Femur (tissue), 1 donor: ENCODE data around the gene GIPC1.
"Not testable (repeated sequence)": the region's sequence is repeated elsewhere in the genome, so short reads cannot be mapped to it uniquely, and the experiment has no call there.

Experiments used
- DNase-seq: peaks from one replicate; pipeline ENCODE4 v3.0.0-alpha.2; 2017

GIPC1 gene

DNA sequence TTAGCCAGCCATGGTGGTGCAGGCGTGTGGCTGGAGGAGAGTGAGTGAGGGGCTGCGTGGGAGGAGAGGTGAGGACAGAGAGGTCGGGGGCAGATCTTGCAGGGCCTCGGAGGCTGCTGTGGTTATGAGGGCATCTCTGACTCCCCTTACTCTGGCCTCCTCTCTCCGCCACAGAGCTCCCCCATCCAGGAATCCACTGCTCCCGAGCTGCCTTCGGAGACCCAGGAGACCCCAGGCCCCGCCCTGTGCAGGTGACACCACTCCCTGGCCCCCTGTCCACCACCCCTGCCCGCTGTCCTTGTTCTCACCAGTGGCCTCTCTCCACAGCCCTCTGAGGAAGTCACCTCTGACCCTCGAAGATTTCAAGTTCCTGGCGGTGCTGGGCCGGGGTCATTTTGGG is 28.5 kb downstream of the GIPC1 start:
- no peak for DNase-seq

DNA sequence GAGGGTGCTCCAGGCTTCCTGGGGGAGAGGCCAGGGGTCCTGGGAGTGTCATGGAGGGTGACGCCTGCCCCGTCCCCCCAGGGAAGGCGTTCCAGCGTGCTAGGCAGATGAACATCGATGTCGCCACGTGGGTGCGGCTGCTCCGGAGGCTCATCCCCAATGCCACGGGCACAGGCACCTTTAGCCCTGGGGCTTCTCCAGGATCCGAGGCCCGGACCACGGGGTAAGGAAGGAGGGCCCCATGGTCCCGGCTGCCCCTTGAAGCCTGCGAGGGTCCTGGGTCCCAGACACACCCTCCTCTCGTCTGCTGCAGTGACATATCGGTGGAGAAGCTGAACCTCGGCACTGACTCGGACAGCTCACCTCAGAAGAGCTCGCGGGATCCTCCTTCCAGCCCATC is 32.2 kb downstream of the GIPC1 start:
- DNase-seq: no peak

DNA sequence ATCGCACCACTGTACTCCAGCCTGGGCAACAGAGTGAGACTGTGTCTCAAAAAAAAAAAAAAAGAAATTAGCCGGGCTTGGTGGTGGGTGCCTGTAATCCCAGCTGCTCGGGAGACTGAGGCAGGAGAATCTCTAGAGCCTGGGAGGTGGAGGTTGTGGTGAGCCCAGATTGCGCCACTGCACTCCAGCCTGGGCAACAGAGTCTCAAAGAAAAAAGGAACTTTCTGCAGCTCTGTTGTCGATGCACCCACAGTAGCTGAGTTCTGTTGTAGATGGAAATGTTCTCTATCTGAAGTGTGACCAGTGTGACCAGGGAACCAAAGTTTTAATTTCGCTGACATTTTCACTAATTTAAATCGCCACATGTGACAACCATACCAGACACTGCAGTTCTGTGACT is 33.5 kb downstream of the GIPC1 start:
- DNase-seq: not testable (repeated sequence)

DNA sequence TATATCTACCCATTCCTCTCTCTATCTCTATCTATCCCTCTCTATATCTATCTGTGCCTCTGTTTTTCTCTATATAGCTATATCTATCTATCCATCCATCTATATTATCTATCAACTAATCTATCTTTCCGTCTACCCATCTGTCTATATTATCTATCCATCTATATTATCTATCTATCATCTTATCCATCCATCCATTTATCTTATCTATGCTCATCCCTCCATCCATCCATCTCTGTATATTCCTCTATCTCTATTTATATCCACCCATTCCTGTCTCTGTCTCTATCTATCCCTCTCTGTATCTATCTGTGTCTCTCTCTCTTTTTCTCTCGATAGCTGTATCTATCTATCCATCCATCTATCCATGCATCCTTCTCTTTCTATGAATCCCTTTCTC is 35.0 kb downstream of the GIPC1 start:
- DNase-seq: no peak

DNA sequence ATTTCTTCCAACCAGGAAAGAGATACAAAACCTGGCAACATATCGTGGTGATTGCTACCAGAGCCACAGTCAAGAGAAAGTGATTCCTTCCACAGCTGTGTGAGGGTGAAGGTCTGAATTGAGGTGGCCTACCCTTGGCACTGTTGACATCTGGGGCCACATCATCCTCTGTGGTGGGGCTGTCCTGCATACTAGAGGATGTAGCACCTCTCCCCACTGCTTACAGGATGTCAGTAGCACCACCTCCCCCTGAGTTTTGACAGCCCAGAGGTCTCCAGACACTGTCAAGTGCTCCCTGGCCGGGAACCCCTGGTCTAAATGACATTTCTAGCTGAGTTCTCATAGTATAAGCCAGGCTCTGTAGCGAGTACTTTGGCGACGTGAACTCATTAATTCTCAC is 36.2 kb downstream of the GIPC1 start:
- no peak for DNase-seq

DNA sequence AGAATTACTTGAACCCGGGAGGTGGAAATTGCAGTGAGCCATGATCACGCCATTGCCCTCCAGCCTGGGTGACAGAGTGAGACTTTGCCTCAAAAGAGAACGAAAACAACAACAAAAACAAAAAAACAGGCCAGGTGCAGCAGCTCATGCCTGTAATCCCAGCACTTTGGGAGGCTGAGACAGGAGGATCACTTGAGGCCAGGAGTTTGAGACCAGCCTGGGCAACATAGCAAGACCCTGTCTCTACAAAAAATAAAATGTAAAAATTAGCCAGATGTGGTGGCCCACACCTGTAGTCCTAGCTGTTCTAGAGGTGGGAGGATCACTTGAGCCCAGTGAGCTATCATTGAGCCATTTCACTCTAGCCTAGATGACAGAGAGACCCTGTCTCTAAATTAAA is 43.6 kb downstream of the GIPC1 start:
- DNase-seq: not testable (repeated sequence)

DNA sequence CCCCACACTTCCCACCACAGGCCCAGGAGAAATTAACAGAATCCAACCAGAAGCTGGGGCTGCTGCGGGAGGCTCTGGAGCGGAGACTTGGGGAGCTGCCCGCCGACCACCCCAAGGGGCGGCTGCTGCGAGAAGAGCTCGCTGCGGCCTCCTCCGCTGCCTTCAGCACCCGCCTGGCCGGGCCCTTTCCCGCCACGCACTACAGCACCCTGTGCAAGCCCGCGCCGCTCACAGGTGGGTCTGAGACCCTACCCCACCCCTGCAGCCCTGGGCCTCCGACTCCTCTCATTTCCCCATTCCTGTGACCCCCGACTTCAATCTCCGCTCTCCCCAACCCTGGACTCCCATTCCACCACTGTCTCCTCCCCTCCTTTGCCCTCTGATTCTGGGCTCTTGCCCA is 45.1 kb downstream of the GIPC1 start:
- DNase-seq: no peak

DNA sequence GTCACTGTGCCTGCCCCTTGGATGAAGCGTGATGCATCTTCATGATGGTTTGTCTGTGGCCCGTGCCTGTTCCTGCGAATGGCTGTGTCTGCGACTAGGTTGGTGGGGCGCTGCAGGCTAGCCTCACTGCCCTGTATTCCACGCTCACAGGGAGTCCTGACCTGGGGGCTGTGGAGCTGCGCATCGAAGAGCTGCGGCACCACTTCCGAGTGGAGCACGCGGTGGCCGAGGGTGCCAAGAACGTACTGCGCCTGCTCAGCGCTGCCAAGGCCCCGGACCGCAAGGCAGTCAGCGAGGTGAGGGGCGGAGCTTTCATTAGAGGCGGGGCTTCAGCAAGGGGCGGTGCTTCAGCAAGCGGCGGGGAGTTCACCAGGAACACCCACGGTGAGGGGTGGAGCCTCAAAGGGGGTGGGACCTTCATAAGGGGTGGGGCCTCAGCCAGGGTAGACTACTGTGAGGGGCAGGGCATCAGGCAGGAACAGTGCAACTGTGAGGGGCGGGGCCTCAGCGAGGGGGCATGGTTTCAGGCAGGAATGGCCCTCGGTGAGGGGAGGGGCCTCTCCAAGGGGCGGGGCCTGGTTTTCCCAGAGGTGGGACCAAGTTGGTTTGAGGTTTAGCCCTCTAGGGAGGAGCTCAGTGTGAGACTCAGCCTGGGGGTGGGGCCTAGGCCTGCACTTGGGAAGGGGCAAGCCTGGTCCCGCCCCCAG is 45.6 kb downstream of the GIPC1 start:
- peak; percentile 62 for DNase-seq

DNA sequence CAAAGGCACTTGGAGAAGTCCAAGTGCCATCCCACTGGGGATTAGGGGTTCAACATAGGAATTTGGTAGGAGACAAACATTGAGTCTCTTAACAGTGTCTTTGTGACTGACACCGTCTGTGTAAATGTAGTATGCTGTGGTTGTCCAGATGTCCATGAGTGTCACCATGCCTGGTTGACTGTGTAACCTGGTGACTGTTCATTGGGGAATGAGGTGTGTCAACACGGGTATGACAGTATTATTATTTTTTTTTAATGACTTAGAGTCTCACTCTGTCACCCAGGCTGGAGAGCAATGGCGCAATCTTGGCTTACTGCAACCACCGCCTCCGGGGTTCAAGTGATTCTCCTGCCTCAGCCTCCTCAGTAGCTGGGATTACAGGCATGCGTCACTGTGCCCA is 46.6 kb downstream of the GIPC1 start:
- no peak for DNase-seq

DNA sequence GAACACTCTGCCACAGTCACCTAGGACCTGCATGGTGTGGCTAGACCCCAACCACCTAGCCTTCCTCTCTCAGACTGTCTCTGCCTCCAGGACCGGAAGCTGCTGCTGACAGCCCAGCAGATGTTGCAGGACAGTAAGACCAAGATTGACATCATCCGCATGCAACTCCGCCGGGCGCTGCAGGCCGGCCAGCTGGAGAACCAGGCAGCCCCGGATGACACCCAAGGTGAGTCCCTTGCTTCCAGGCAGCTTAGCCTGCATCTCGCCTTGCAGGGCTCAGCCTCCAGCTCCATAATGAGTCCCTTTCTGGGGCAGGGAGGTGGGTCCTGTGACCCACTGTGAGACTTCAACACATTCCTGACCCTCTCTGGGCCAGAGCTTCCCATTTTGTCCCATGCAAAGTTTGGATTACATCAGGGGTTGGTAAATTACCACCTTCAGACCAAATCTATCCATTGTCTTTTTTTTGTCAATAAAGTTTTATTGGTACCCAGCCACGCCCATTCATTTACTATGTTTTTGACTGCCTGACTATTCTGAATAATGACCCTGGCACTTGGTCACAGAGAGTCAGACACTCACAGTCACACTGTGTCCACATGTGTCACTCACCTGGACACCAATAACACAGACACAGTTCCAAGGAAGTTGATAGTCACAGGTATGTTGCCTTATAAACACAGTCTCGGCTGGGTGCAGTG is 49.4 kb downstream of the GIPC1 start:
- DNase-seq: no peak

DNA sequence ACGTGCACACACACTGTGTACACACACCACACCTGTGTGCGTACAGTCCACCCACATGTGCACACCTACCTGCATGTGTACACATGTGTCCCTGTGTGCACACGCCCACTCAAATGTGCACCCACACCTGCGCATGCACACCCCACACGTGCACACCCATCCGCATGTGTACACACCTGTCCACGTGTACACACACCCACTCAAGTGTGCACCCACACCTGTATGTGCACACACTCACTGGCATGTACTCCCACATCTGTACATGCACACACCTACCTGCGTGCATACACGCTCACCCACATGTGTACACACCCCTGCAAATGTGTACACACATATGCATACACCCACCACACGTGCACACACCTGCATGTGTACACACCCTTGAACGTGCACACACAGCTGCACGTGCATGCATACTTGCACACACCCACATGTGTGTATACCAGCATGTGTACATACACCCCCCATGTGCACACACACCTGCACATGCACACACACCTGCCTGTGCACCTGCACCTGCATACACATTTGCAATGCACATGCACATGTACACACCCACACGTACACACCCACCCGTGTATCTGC is 52.2 kb downstream of the GIPC1 start:
- no peak for DNase-seq

DNA sequence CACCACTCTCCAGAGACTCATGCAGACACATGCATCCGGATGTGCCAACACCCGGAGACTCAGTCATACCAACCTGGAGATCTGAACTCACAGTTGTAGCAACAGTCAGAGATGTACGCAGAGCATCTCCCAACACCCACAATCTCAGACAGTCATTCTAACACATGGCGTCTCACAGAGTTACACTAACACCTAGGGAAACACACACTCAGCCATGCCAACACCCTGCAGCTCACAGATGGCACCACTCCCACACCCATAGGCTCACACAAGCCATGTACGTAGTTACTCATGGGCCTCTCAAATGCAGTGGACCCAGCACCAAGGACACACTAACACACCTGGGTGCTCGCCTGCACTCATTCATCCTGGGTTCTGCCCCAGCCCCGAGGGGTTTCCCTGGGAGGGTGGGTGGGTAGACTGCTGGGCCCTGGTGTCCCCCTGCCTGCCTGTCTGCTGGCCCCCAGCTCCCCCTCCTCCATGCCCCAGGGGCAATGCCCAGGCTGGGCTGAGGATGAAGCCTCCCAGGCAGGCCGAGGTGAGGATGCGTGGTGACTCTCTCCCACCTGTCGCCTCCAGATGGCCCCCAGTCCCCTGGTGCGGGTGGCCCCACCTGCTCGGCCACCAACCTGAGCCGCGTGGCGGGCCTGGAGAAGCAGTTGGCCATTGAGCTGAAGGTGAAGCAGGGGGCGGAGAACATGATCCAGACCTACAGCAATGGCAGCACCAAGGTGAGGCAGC is 52.9 kb downstream of the GIPC1 start:
- DNase-seq: no peak

DNA sequence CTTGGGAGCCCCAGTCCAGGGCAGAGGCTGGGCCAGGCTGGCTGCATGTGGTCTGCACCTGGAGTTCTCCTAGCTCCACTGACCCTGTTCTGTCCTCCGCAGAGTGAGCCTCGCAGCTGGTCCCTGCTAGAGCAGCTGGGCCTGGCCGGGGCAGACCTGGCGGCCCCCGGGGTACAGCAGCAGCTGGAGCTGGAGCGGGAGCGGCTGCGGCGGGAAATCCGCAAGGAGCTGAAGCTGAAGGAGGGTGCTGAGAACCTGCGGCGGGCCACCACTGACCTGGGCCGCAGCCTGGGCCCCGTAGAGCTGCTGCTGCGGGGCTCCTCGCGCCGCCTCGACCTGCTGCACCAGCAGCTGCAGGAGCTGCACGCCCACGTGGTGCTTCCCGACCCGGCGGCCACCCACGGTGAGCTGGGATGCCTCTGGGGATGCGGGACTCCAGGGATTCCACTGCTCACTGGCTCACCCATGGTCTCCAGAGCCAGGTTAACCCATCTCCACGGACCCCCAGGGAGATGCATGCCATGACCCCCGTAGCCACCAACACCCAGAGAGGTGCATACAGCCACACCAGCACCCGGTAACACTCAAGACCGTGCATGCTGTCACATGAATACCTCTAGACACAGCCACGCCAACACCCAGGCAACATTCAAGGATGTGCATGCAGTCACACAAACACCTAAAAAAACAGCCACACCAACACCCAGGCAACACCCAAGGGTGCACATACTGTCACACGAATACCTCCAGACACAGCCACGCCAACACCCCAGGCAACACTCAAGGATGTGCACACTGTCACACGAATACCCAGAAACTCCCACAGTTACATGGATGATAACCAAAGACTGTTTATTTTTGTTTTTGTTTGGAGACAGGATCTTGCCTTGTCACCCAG is 54.6 kb downstream of the GIPC1 start:
- peak; percentile 59 for DNase-seq

DNA sequence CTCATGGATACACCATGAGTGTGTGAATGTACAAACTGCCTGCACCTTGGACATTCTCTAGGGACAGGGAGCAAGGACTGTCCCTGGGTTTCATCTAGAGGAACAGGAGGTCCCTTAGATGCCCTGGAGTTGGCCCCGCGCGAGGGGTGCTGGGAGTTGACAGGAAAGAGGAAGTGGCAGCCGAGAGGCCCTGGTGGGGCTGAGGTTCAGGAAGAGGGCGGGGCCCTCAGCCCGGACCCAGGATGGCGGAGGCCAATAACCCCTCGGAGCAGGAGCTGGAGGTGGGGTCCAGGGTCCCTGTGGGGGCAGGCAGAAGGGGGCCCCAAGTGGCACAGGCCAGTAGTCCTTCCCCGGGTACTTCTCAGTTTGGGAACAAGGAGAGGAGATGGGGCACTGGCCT is 55.9 kb downstream of the GIPC1 start:
- DNase-seq: peak; percentile 72

DNA sequence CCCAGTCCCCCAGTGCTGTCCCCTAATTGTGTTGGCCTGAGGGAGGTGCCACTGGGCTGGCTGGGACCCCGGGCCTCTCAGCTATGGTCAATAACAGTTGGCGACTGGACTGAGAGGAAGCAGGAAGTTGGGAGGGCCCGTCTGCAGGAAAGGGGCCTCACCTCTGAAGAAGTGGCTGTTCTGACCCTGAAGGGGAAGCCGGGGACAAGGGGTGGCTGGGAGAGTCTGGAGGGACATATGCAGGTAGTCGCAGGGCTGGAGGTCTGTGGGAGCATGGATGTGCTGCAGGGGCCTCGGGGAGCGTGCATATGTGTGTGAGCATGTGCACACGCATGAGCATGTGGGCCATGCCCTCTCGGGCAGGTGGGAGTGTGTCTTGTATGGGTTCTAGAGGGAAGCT is 56.9 kb downstream of the GIPC1 start:
- DNase-seq: no peak

DNA sequence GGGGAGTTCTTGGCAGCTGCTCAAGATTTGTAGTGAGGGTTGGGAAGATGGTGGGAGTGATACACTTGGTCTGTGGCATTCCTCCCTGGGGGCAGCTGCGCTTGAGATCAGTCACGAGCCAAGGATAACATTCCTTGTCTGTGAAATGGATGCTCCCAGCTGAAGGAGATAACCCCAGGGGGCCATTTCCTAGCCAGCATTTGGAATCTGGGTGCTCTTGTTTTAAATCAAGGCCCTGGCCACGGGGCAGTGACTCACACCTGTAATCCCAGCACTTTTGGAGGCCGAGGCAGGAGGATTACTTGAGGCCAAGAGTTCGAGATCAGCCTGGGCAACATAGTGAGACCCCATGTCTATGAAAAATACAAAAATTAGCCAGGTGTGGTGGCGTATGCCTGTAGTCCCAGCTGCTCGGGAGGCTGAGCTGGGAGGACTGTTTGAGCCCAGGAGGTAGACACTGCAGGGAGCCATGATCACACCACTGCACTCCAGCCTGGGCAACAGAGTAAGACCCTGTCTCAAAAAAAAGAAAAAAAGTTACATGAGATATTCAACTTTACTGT is 58.3 kb downstream of the GIPC1 start:
- no peak for DNase-seq

DNA sequence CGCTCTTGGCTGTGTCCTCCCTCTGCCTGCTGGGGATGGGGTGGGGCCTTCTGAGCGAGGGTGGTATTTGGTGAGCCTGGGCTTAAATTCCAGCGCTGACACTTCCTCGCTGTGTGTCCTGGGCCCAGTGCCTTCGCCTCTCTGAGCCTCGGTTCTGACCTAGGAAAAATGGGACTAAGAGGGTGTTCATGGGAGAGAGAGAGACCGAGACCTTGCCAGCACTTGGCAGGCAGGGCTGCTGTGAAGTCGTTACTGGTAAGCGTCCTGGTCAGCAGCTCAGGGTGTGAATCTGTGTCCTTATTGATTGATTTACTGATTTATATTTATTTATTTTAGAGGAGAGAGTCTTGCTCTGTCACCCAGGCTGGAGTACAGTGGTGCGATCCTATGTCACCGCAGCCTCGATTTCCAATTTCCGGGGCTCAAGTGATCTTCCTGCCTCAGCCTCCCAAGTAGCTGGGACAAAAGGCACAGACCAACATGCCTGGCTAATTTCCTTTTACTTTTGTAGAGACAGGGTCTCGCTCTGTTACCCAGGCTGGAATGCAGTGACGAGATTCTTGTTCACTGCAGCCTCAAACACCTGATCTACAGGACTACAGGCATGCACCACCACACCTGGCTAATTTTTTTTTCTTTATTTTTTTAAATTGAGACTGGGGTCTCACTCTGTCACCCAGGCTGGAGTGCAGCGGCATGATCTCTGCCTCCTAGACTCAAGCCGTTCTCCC is 60.4 kb downstream of the GIPC1 start:
- no peak for DNase-seq

DNA sequence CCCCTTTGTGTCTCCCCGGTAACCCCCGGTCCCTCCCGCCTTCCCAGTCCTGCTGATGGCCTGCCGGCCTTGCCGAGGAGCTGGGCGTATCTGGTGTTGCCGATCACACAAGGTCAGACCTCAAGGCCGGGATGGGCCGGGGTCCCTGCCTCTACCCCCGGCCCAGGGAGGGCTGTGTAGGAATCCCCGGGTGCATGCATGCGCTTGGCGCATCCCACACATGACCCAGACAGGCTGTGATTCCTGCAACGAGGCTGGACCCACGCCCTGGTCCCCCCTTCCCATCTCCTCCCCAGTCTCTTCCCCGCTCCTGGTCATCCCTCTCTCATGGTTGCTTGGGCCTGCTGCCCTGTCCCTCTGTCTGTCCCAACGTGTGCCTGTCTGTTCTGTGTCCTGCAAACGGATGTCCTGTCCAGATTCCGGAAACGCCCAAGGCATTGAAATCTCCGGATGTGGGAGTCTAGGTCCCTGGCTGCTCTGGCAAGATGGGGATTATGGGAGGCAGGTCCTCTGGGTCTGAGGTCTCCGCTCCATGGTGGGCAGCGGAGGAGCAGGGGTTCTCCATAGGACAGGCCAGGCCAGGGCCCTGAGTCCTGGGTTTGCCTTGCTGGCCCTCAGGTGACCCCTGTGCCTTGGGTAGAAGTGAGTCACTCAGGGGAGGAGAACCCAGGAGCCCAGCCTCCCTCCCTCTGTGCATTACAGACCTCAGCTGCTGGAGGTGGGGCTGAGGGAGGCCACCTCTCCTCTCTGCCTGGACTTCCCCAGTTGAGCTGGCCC is 61.2 kb downstream of the GIPC1 start:
- DNase-seq: peak; percentile 50

DNA sequence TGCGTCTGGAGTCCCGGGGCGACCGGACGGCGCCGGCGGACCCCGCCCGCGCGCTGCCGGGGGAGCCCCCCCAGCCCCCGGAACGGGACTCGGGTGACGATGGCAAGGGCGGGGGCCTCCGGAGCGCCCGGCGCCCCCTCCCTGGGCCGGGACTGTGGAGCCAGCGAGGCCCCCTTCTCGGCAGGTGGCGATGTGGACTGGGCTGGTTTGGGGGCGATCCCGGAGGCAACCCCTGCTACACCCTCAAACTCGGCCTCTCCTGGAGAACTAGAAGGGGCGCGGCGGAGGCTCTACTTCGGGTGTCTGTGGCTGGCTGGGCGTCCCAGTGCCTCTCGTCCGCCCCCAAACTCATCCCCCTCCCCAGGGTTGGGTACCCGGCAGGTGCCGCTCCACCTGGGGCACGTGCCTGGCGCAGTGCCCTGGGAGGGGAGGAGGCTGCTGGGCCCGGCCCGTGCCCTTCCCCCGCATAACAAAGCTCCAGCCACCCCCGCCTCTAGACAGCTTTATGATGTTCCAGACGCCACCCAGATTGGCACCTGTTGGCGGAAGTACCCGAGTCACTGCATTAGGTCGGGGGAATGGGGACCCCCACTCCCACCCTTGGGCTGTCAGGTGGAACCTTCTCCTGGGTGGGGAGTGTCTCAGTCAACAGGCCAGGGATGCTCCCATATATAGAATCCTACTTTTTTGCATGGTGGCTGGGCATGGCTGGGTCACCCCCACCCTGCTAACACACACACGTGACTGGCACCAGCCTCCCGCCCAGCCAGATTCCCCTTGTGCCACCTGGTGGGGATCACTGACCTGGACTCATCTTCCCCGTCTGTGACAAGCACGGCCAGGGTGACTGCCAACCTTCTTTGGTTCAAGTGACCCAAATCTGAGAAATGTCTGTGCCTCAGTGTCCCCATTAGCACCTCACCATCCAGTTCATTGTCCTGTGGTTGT is 62.1 kb downstream of the GIPC1 start:
- peak; percentile 42 for DNase-seq
